ENCODE results near the gene MRPS34.
A peak's percentile ranks its signal among the peaks of the same experiment; 100 is the strongest.
"Not testable (repeated sequence)": the region's sequence is repeated elsewhere in the genome, so short reads cannot be mapped to it uniquely, and the experiment has no call there.

MRPS34 gene

GRCh38 chr16:1772908-1773702, at the start of gene MRPS34:
TSS of gene MRPS34 (minus strand) at chr16:1773134. CDS start at chr16:1773119, 15 bp downstream.
- peak; percentile 89 for DNase-seq (ENCODE audit: low spot score)

- DNase-seq (ENCODE audit: low spot score): peak; percentile 26
Measured at GRCh38 chr16:1821861-1822611, 49.1 kb upstream of the MRPS34 start.

GRCh38 chr16:1820946-1821290, 48.0 kb upstream of the MRPS34 start:
- no peak for DNase-seq (ENCODE audit: low spot score)

- DNase-seq (ENCODE audit: low spot score): no peak
Measured at GRCh38 chr16:1820096-1820945, 47.4 kb upstream of the MRPS34 start.

- DNase-seq (ENCODE audit: low spot score): no peak
Measured at GRCh38 chr16:1819611-1820010, 46.7 kb upstream of the MRPS34 start.

- DNase-seq (ENCODE audit: low spot score): no peak
Measured at GRCh38 chr16:1818873-1819525, 46.1 kb upstream of the MRPS34 start.

GRCh38 chr16:1818204-1818872, 45.4 kb upstream of the MRPS34 start:
- DNase-seq (ENCODE audit: low spot score): no peak

GRCh38 chr16:1817716-1818115, 44.8 kb upstream of the MRPS34 start:
- no peak for DNase-seq (ENCODE audit: low spot score)

- DNase-seq (ENCODE audit: low spot score): no peak
Measured at GRCh38 chr16:1817276-1817589, 44.3 kb upstream of the MRPS34 start.

GRCh38 chr16:1816396-1817275, 43.7 kb upstream of the MRPS34 start:
- no peak for DNase-seq (ENCODE audit: low spot score)

GRCh38 chr16:1815461-1815860, 42.5 kb upstream of the MRPS34 start:
- DNase-seq (ENCODE audit: low spot score): no peak

GRCh38 chr16:1812732-1813163, 39.8 kb upstream of the MRPS34 start:
- DNase-seq (ENCODE audit: low spot score): peak; percentile 58

GRCh38 chr16:1810536-1810935, 37.6 kb upstream of the MRPS34 start:
- DNase-seq (ENCODE audit: low spot score): no peak

- DNase-seq (ENCODE audit: low spot score): no peak
Measured at GRCh38 chr16:1810106-1810505, 37.2 kb upstream of the MRPS34 start.

- DNase-seq (ENCODE audit: low spot score): no peak
Measured at GRCh38 chr16:1809281-1809801, 36.4 kb upstream of the MRPS34 start.

- no peak for DNase-seq (ENCODE audit: low spot score)
Measured at GRCh38 chr16:1808691-1809090, 35.8 kb upstream of the MRPS34 start.

GRCh38 chr16:1807626-1808025, 34.7 kb upstream of the MRPS34 start:
- DNase-seq (ENCODE audit: low spot score): no peak

- no peak for DNase-seq (ENCODE audit: low spot score)
Measured at GRCh38 chr16:1800701-1801100, 27.8 kb upstream of the MRPS34 start.

- DNase-seq (ENCODE audit: low spot score): not testable (repeated sequence)
Measured at GRCh38 chr16:1799263-1799662, 26.3 kb upstream of the MRPS34 start.
